Peyer's patch (tissue), 4 donors: ENCODE measurements around the gene HIGD1C.

ENCODE experiments used
- POLR2A ChIP-seq, 2 donors: fragments of 450-650 bp; IDR thresholded peaks; one replicate each; pipeline ENCODE4 v1.5.1; 2017; ENCODE audit warnings: antibody characterized with exemption in 2 of 2, mild to moderate bottlenecking in 2 of 2, moderate library complexity in 2 of 2
- TF ChIP-seq, protein P1 (sequence below), 6 experiments: fragments of 450-650 bp in 4 of 6; fragments of 200-600 bp in 2 of 6; sonication (generic) in 1 of 6; IDR thresholded peaks; one replicate each; pipeline ENCODE4 v1.5.1; 2017 to 2019; ENCODE audit warnings: antibody characterized with exemption in 6 of 6, mild to moderate bottlenecking in 3 of 6, moderate library complexity in 1 of 6

DNA sequence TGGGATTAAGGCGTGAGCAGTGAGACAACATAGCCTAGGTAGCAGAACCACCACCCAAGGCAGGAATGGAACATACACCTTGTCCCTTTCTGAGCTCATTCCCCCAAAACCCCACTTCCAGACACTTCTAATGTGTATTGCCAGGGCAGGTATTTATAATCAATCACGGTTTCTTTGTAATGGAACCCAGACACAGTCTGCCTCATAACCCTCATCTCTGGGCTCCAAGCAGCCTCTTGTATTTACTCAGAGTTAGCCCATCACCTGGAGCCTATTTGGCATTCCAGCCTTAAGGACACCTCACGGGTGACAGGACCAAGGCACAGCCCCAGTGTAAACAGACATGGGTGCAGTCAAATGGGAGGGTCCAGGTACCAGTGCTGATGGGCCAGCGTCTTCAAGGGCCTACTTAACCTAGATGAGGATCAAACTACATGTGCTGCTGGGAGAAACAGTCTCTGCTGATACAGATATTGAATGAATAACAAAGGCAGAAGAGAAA is 2.5 kb upstream of the HIGD1C start:
- TF ChIP-seq, protein P1, sequence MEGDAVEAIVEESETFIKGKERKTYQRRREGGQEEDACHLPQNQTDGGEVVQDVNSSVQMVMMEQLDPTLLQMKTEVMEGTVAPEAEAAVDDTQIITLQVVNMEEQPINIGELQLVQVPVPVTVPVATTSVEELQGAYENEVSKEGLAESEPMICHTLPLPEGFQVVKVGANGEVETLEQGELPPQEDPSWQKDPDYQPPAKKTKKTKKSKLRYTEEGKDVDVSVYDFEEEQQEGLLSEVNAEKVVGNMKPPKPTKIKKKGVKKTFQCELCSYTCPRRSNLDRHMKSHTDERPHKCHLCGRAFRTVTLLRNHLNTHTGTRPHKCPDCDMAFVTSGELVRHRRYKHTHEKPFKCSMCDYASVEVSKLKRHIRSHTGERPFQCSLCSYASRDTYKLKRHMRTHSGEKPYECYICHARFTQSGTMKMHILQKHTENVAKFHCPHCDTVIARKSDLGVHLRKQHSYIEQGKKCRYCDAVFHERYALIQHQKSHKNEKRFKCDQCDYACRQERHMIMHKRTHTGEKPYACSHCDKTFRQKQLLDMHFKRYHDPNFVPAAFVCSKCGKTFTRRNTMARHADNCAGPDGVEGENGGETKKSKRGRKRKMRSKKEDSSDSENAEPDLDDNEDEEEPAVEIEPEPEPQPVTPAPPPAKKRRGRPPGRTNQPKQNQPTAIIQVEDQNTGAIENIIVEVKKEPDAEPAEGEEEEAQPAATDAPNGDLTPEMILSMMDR (IDR thresholded peaks at IDR 0.05) = no peak
- TF ChIP-seq POLR2A (IDR thresholded peaks at IDR 0.05) = no peak
